Activated B cell treated with CpG ODN at 0.5 μM for 24 hours (primary cell): Measurements from ENCODE around the gene SIAE. TPM values are rescaled to one million over a fixed set of nuclear protein-coding genes. Genes with fewer than 3 reads are reported as not detected.

ENCODE experiments used
- ATAC-seq: fragments of 200-7000 bp; cut with Tn5 transposase; one replicate; pipeline ENCODE4 v1.10.0; 2021; ENCODE audit warnings: low read depth, mild to moderate bottlenecking, moderate library complexity
- CTCF ChIA-PET: fragments of 350-600 bp; sonication (Branson Sonifier 250); formaldehyde crosslinking; loops from one replicate; lab custom pipeline; 2021; ENCODE audit warnings: antibody characterized with exemption; lab: Charles Lee
- POLR2A ChIA-PET: fragments of 350-600 bp; sonication (Branson Sonifier 250); formaldehyde crosslinking; loops from one replicate; lab custom pipeline; 2021; ENCODE audit warnings: antibody characterized with exemption; lab: Charles Lee
- DNase-seq: peaks from one replicate; pipeline ENCODE4 v3.0.0; 2022
- H3K27ac Mint-ChIP-seq: one replicate; pipeline ENCODE4 v1.8.0; 2020; ENCODE audit warnings: mixed read lengths
- H3K27me3 Mint-ChIP-seq: one replicate; pipeline ENCODE4 v1.8.0; 2021; ENCODE audit warnings: mixed read lengths
- H3K36me3 Mint-ChIP-seq: one replicate; pipeline ENCODE4 v1.8.0; 2021; ENCODE audit warnings: low read depth, mixed read lengths
- H3K4me1 Mint-ChIP-seq: one replicate; pipeline ENCODE4 v1.8.0; 2021; ENCODE audit warnings: mixed read lengths
- H3K4me3 Mint-ChIP-seq: one replicate; pipeline ENCODE4 v1.8.0; 2020; ENCODE audit warnings: mild to moderate bottlenecking, mixed read lengths
- H3K9me3 Mint-ChIP-seq: one replicate; pipeline ENCODE4 v1.8.0; 2020; ENCODE audit warnings: mixed read lengths
- intact Hi-C: fragments of 100-400 bp; cut with micrococcal nuclease; formaldehyde crosslinking; loops from one replicate; pipeline ENCODE4 v1.15.1; 2024
- total RNA-seq: library from RNA; stranded (reverse); gene quantifications from 2 replicates; pipeline ENCODE4 v1.2.3, GENCODE V29; 2022
- TF ChIP-seq, protein P1 (sequence below): fragments of 200-600 bp; IDR thresholded peaks from one replicate; pipeline ENCODE4 v1.8.0; 2022; ENCODE audit warnings: antibody characterized with exemption, mild to moderate bottlenecking

The SIAE gene, protein sequence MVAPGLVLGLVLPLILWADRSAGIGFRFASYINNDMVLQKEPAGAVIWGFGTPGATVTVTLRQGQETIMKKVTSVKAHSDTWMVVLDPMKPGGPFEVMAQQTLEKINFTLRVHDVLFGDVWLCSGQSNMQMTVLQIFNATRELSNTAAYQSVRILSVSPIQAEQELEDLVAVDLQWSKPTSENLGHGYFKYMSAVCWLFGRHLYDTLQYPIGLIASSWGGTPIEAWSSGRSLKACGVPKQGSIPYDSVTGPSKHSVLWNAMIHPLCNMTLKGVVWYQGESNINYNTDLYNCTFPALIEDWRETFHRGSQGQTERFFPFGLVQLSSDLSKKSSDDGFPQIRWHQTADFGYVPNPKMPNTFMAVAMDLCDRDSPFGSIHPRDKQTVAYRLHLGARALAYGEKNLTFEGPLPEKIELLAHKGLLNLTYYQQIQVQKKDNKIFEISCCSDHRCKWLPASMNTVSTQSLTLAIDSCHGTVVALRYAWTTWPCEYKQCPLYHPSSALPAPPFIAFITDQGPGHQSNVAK
- 2.6 and 3.4 TPM in 2 replicates for total RNA-seq

GRCh38 chr11:124673333-124674167 lies at the start of gene SIAE, which contains the start of gene SPA17:
Gene SIAE (minus strand): TSS chr11:124673739. CDS start chr11:124673708, 31 bp downstream.
Gene SPA17 (plus strand): TSS chr11:124673904. CDS start chr11:124675265, 1,361 bp downstream.
- intact Hi-C loops = loop anchor here (1.0 to 5.0 kb wide), 12 partner anchors 51 to 1213 kb away; partner anchors contain the start of genes CCDC15, HYLS1, MSANTD2 and NRGN
- Mint-ChIP-seq H3K27ac (peak within 1 kb of the TSS; percentile 95), H3K36me3 (peaks cover 2% of the 10 kb centered on the region), H3K4me3 (peak within 1 kb of the TSS; percentile 92), H3K27me3 (no peaks in the 10 kb centered on the region), H3K4me1 (peaks cover 27% of the 10 kb centered on the region), H3K9me3 (no peaks in the 10 kb centered on the region)
- TF ChIP-seq, protein P1, sequence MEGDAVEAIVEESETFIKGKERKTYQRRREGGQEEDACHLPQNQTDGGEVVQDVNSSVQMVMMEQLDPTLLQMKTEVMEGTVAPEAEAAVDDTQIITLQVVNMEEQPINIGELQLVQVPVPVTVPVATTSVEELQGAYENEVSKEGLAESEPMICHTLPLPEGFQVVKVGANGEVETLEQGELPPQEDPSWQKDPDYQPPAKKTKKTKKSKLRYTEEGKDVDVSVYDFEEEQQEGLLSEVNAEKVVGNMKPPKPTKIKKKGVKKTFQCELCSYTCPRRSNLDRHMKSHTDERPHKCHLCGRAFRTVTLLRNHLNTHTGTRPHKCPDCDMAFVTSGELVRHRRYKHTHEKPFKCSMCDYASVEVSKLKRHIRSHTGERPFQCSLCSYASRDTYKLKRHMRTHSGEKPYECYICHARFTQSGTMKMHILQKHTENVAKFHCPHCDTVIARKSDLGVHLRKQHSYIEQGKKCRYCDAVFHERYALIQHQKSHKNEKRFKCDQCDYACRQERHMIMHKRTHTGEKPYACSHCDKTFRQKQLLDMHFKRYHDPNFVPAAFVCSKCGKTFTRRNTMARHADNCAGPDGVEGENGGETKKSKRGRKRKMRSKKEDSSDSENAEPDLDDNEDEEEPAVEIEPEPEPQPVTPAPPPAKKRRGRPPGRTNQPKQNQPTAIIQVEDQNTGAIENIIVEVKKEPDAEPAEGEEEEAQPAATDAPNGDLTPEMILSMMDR = no peak
- peak; percentile 91 for ATAC-seq
- DNase-seq = peak; percentile 82
- CTCF ChIA-PET = interaction anchor here (0.6 to 1.4 kb wide), 8 partner anchors 65 to 166 kb away, joined by 3 to 5 read pairs (median 3); partner anchors contain the start of gene MSANTD2
- POLR2A ChIA-PET = interaction anchor here (0.6 to 2.5 kb wide), 13 partner anchors 50 to 127 kb away, joined by 3 to 24 read pairs (median 7); partner anchors contain the start of genes MSANTD2, NRGN and TBRG1

DNA sequence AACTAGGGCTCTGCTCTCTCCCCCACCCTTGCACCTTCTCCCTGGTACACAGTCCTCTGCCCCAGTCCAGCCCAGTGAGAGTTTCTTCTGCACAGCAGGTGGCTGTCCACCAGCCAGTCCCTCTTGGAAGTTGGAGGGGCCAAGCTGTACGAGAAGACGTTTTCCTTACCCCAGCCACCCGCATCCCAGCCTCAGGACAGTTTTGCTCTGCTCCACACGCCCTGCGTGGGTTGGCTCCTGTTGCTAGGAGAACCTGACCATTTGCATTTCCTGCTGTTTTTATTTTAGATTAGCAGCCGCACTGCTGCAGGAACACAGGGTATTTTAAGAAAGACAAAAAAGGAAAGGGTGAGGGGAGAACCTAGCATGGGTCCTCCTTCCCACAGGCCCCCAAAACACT lies 48.6 kb upstream of the SIAE start:
- DNase-seq (no peak), ATAC-seq (no peak)
- ChIA-PET CTCF (no interaction called here), POLR2A (no interaction called here)
- TF ChIP-seq, protein P1 = no peak
- H3K27me3 Mint-ChIP-seq = peaks cover 34% of the 10 kb centered on the region
- intact Hi-C loops = no loop called here
- no peak overlapping the region for H3K4me3 Mint-ChIP-seq
- H3K9me3 Mint-ChIP-seq = no peaks in the 10 kb centered on the region
- no peaks in the 10 kb centered on the region for H3K36me3 Mint-ChIP-seq
- H3K27ac Mint-ChIP-seq = no peak overlapping the region
- H3K4me1 Mint-ChIP-seq = peaks cover 65% of the 10 kb centered on the region

DNA sequence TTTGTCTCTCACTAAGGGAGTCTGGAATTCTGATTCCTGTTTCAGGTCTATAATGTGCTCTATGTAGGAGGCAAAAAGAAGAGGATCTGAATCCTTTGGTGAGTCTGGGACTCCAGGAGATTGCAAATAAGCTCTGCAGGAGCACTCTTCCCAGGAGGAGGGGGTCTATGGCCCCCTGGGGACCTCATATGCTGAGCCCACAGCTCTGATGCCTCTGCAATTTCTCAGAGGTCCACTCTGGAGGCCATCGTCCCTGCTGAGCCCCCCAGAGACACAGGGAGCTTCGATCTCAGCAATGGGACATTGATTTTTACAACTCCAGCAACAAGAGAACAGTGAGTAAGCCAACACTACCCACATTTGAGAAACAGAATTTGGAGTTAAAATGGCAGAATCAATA lies 46.0 kb upstream of the SIAE start:
- intact Hi-C loops = no loop called here
- ChIA-PET POLR2A (no interaction called here), CTCF (interaction anchor here (1.5 kb wide), 1 partner anchor 51 kb away, joined by 3 read pairs; no protein-coding TSS in a partner anchor)
- no peak for DNase-seq
- Mint-ChIP-seq H3K4me3 (no peak overlapping the region), H3K27ac (no peak overlapping the region), H3K4me1 (peaks cover 44% of the 10 kb centered on the region), H3K36me3 (no peaks in the 10 kb centered on the region), H3K9me3 (no peaks in the 10 kb centered on the region), H3K27me3 (peaks cover 40% of the 10 kb centered on the region)
- TF ChIP-seq, protein P1 = no peak
- ATAC-seq = no peak

DNA sequence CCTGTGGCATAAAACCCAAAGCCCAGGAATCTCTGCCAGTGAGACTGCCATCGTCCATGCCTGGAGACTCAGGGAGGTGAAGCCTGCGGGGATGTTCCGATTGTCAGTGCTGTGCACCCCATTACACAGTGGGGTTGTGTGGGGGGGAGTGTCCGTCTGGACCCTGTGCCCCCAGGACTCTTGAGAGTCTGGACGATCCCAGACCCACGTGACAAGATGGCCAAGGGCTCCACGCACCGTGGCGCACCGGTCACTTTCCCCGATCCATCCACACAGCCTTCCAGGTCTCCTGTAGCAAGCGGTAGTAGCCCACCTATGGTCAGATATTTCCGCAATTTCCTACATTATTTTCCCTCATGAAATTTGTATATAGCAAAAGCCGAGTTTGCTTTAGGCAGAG lies 45.3 kb upstream of the SIAE start:
- no peak for DNase-seq
- no peak overlapping the region for H3K27ac Mint-ChIP-seq
- intact Hi-C loops = no loop called here
- peaks cover 40% of the 10 kb centered on the region for H3K27me3 Mint-ChIP-seq
- ChIA-PET CTCF (interaction anchor here (1.5 kb wide), 1 partner anchor 50 kb away, joined by 3 read pairs; no protein-coding TSS in a partner anchor), POLR2A (no interaction called here)
- TF ChIP-seq, protein P1 = no peak
- no peak overlapping the region for H3K4me3 Mint-ChIP-seq
- no peaks in the 10 kb centered on the region for H3K36me3 Mint-ChIP-seq
- H3K9me3 Mint-ChIP-seq = no peaks in the 10 kb centered on the region
- H3K4me1 Mint-ChIP-seq = peaks cover 36% of the 10 kb centered on the region
- ATAC-seq = no peak
